ENCODE data around the gene KCND2.
"Not testable (repeated sequence)": the region's sequence is repeated elsewhere in the genome, so short reads cannot be mapped to it uniquely, and the experiment has no call there.

Gene KCND2

GRCh38 chr7:120588862-120589261 is 315.9 kb downstream of the KCND2 start:
- no peak for DNase-seq

GRCh38 chr7:120600607-120601006 is 327.6 kb downstream of the KCND2 start:
- no peak for DNase-seq

- DNase-seq = no peak
Observed at GRCh38 chr7:120603366-120603765, 330.4 kb downstream of the KCND2 start.

- DNase-seq = no peak
Observed at GRCh38 chr7:120609136-120609753, 336.3 kb downstream of the KCND2 start.

- no peak for DNase-seq
Observed at GRCh38 chr7:120611975-120612374, 339.0 kb downstream of the KCND2 start.

- DNase-seq = no peak
Observed at GRCh38 chr7:120615703-120616102, 342.7 kb downstream of the KCND2 start.

- DNase-seq = no peak
Observed at GRCh38 chr7:120617275-120617674, 344.3 kb downstream of the KCND2 start.

GRCh38 chr7:120628251-120628650 is 355.3 kb downstream of the KCND2 start:
- DNase-seq = no peak

- no peak for DNase-seq
Observed at GRCh38 chr7:120639884-120640283, 366.9 kb downstream of the KCND2 start.

- no peak for DNase-seq
Observed at GRCh38 chr7:120645966-120646365, 373.0 kb downstream of the KCND2 start.

- no peak for DNase-seq
Observed at GRCh38 chr7:120654241-120654640, 381.3 kb downstream of the KCND2 start.

GRCh38 chr7:120658516-120658915 is 385.5 kb downstream of the KCND2 start:
- no peak for DNase-seq

GRCh38 chr7:120662291-120662690 is 389.3 kb downstream of the KCND2 start:
- no peak for DNase-seq

- DNase-seq = no peak
Observed at GRCh38 chr7:120665068-120665467, 392.1 kb downstream of the KCND2 start.

GRCh38 chr7:120675076-120675475 is 402.1 kb downstream of the KCND2 start:
- DNase-seq = no peak

- DNase-seq = no peak
Observed at GRCh38 chr7:120677535-120677934, 404.6 kb downstream of the KCND2 start.

- no peak for DNase-seq
Observed at GRCh38 chr7:120680985-120681384, 408.0 kb downstream of the KCND2 start.

- DNase-seq = no peak
Observed at GRCh38 chr7:120684463-120684862, 411.5 kb downstream of the KCND2 start.

- DNase-seq = no peak
Observed at GRCh38 chr7:120691915-120692314, 418.9 kb downstream of the KCND2 start.

- no peak for DNase-seq
Observed at GRCh38 chr7:120695848-120696247, 422.9 kb downstream of the KCND2 start.

- DNase-seq = no peak
Observed at GRCh38 chr7:120700796-120701195, 427.8 kb downstream of the KCND2 start.

GRCh38 chr7:120702408-120702807 is 429.4 kb downstream of the KCND2 start:
- not testable (repeated sequence) for DNase-seq

- no peak for DNase-seq
Observed at GRCh38 chr7:120703585-120704240, 430.7 kb downstream of the KCND2 start.

- DNase-seq = no peak
Observed at GRCh38 chr7:120709252-120709971, 436.4 kb downstream of the KCND2 start.
